HepG2 (cell line): ENCODE measurements around the gene IL10RA. TPM values are rescaled to one million over a fixed set of nuclear protein-coding genes. Genes with fewer than 3 reads are reported as not detected.

Source experiments
- ATAC-seq: fragments of 200-7000 bp; cut with Tn5 transposase; 3 replicates; pipeline ENCODE4 v1.9.1; 2020; ENCODE audit warnings: mild to moderate bottlenecking, moderate library complexity
- BruUV-seq: library from RNA; stranded (reverse); fragments of 400-500 nt; replicated peaks from 2 replicates; lab custom pipeline; 2021; lab: Mats Ljungman, UMichigan
- CTCF ChIA-PET: fragments of 300-600 bp; formaldehyde crosslinking; extraction: SDS; loops from one replicate; lab custom pipeline; 2021; ENCODE audit warnings: low total read pairs, inconsistent platforms, low intra/inter-chr PET ratio; lab: Yijun Ruan, JAX
- POLR2A ChIA-PET: fragments of 350-600 bp; sonication (Branson Sonifier 250); formaldehyde crosslinking; loops from one replicate; lab custom pipeline; 2020; ENCODE audit warnings: antibody characterized with exemption, inconsistent platforms; lab: Yijun Ruan, JAX
- DNase-seq: peaks from one replicate; pipeline ENCODE4 v3.0.0-alpha.2; 2015; ENCODE audit warnings: low spot score
- FAIRE-seq: peaks from 3 replicates; lab custom pipeline; 2011; peaks lifted over from hg19 to GRCh38; lab: Jason Lieb, UNC
- H2AFZ ChIP-seq: one replicate; pipeline ENCODE4 v1.6.1; 2011; ENCODE audit warnings: low read length, inconsistent platforms
- H3K27ac ChIP-seq: fragments of 300-600 bp; 3 replicates; pipeline ENCODE4 v1.8.0; 2011; ENCODE audit warnings: mixed run types, mild to moderate bottlenecking, mixed read lengths, low read length, inconsistent platforms; ENCODE audit not compliant: insufficient read depth; ENCODE audit errors: extremely low read length
- H3K27me3 ChIP-seq, 2 experiments: fragments of 200-600 bp in 1 of 2; 2 replicates in 1 of 2; 3 replicates in 1 of 2; pipeline versions ENCODE4 v1.6.0 to v1.8.0; 2011; ENCODE audit warnings: low read length in 2 of 2, mild to moderate bottlenecking in 2 of 2, moderate library complexity in 2 of 2, inconsistent platforms in 1 of 2; ENCODE audit not compliant: insufficient read depth in 2 of 2, control insufficient read depth in 1 of 2
- H3K36me3 ChIP-seq, 2 experiments: fragments of 200-600 bp in 1 of 2; replicated peaks in 1 of 2; 2 replicates in 1 of 2; 3 replicates in 1 of 2; pipeline versions ENCODE4 v1.5.1 to v1.8.0; 2011; ENCODE audit warnings: low read length in 2 of 2, inconsistent platforms in 1 of 2; ENCODE audit not compliant: insufficient read depth in 2 of 2, control insufficient read depth in 1 of 2
- H3K4me1 ChIP-seq: 2 replicates; pipeline ENCODE4 v1.5.1; 2012; ENCODE audit warnings: low read length, inconsistent platforms; ENCODE audit not compliant: insufficient read depth
- H3K4me2 ChIP-seq: 2 replicates; pipeline ENCODE4 v1.6.0; 2011; ENCODE audit warnings: low read depth, low read length, inconsistent platforms
- H3K4me3 ChIP-seq, 3 experiments: fragments of 200-600 bp in 1 of 3; sonication (generic), shearing (Covaris generic) in 1 of 3; replicated peaks in 1 of 3; 2 replicates each; pipeline ENCODE4 v1.5.1; 2011 to 2016; ENCODE audit warnings: low read length in 3 of 3, inconsistent platforms in 2 of 3, low read depth in 2 of 3, mild to moderate bottlenecking in 2 of 3, control low read depth in 1 of 3, mixed read lengths in 1 of 3; ENCODE audit not compliant: insufficient read depth in 1 of 3
- H3K79me2 ChIP-seq: one replicate; pipeline ENCODE4 v1.6.1; 2011; ENCODE audit warnings: low read length, inconsistent platforms; ENCODE audit not compliant: insufficient read depth
- H3K9ac ChIP-seq: 2 replicates; pipeline ENCODE4 v1.6.0; 2011; ENCODE audit warnings: mild to moderate bottlenecking, low read depth, low read length, inconsistent platforms; ENCODE audit not compliant: insufficient read depth
- H3K9me3 ChIP-seq: 2 replicates; pipeline ENCODE4 v1.5.1; 2012; ENCODE audit warnings: mild to moderate bottlenecking, low read length
- H4K20me1 ChIP-seq: 2 replicates; pipeline ENCODE4 v1.6.0; 2011; ENCODE audit warnings: inconsistent platforms, mild to moderate bottlenecking, low read length, moderate library complexity; ENCODE audit not compliant: insufficient read depth
- CENPT ChIP-seq: sonication (generic); formaldehyde crosslinking; IDR thresholded peaks from 2 replicates; pipeline ENCODE4 v1.8.0; 2022; ENCODE audit warnings: low read depth, mild to moderate bottlenecking, moderate library complexity, missing genetic modification reagents
- CREM ChIP-seq, 2 experiments: sonication (generic) in 1 of 2; formaldehyde crosslinking in 1 of 2; IDR thresholded peaks; 2 replicates each; pipeline versions ENCODE4 v1.4.0 to v1.6.1; 2016 to 2020; ENCODE audit warnings: antibody characterized with exemption in 1 of 2, mild to moderate bottlenecking in 1 of 2, missing genetic modification reagents in 1 of 2
- DNMT1 ChIP-seq: sonication (generic); formaldehyde crosslinking; IDR thresholded peaks from 2 replicates; pipeline ENCODE4 v1.5.1; 2020; ENCODE audit warnings: mild to moderate bottlenecking, missing genetic modification reagents
- HMG20B ChIP-seq: conservative IDR thresholded peaks from 2 replicates; pipeline ENCODE4 v1.6.1; 2016; ENCODE audit warnings: missing genetic modification reagents, missing compliant biosample characterization
- HNF4G ChIP-seq, 2 experiments: sonication (generic) in 1 of 2; formaldehyde crosslinking in 1 of 2; IDR thresholded peaks; 2 replicates each; pipeline versions ENCODE4 v1.4.0 to v1.6.1; 2011 to 2020; ENCODE audit warnings: borderline replicate concordance in 2 of 2, low read depth in 2 of 2, mild to moderate bottlenecking in 2 of 2, low read length in 1 of 2, missing genetic modification reagents in 1 of 2, moderate library complexity in 1 of 2
- KAT2B ChIP-seq: fragments of 150-350 bp; IDR thresholded peaks from 2 replicates; pipeline ENCODE4 v1.6.1; 2014; ENCODE audit warnings: low read depth, low read length, borderline replicate concordance
- MBNL3 ChIP-seq: fragments of 250-450 bp; sonication (Bioruptor Pico); conservative IDR thresholded peaks from 2 replicates; pipeline ENCODE4 v1.8.0; 2022; ENCODE audit warnings: mild to moderate bottlenecking, inconsistent platforms
- PPARG ChIP-seq: conservative IDR thresholded peaks from 2 replicates; pipeline ENCODE4 v1.6.1; 2016; ENCODE audit warnings: missing biosample characterization, missing genetic modification reagents
- YEATS2 ChIP-seq: sonication (generic); formaldehyde crosslinking; IDR thresholded peaks from 2 replicates; pipeline ENCODE4 v1.4.0; 2020; ENCODE audit warnings: missing genetic modification reagents, borderline replicate concordance
- ZNF143 ChIP-seq: sonication (generic); formaldehyde crosslinking; IDR thresholded peaks from 2 replicates; pipeline ENCODE4 v1.4.0; 2020; ENCODE audit warnings: missing genetic modification reagents
- WGBS: methylation state at CpG from one replicate; pipeline ENCODE4 v1.1.6; 2017; ENCODE audit warnings: low lambda C conversion rate; 5-methylcytosine and 5-hydroxymethylcytosine counted together
- in situ Hi-C: cut with HindIII; loops from 2 replicates; pipeline ENCODE4 v1.10.0; 2017; ENCODE audit warnings: low pct_unique_long_range_greater_than_20kb; ENCODE audit not compliant: extremely low pct_ligation_motif_present
- intact Hi-C: fragments of 100-400 bp; cut with micrococcal nuclease; formaldehyde crosslinking; loops from one replicate; pipeline ENCODE4 v1.10.0; 2022; ENCODE audit not compliant: unreplicated experiment
- polyA plus RNA-seq, 8 experiments: library from polyadenylated mRNA; depleted of rRNA in 3 of 8; stranded (reverse) in 7 of 8; unstranded in 1 of 8; fragments of >200 nt; fragmentation: Illumina TruSeq in 4 of 8; extraction: Trizol in 4 of 8; gene quantifications; 2 replicates each; pipeline versions ENCODE4 v1.2.1 to v1.2.3, GENCODE V29; 2011 to 2016; ENCODE audit warnings: low read depth in 4 of 8, missing spikeins in 1 of 8, mixed read lengths in 1 of 8; ENCODE audit not compliant: insufficient read depth in 1 of 8
- total RNA-seq, 5 experiments: library from RNA; depleted of rRNA; stranded (reverse); fragments of >200 nt; fragmentation: Illumina TruSeq; extraction: Trizol; gene quantifications; 2 replicates each; pipeline ENCODE4 v1.2.3, GENCODE V29; 2016; ENCODE audit warnings: low read depth in 1 of 5
- TF ChIP-seq, protein P1 (sequence below): sonication (generic); formaldehyde crosslinking; IDR thresholded peaks from 2 replicates; pipeline ENCODE4 v1.4.0; 2020; ENCODE audit warnings: missing genetic modification reagents; ENCODE audit errors: not compliant biosample characterization

IL10RA gene
- total and polyA plus RNA-seq, 2 of the 13 experiments (the other 11 are each of a cell fraction or from before 2014, with no cell fraction given) = not detected

DNA sequence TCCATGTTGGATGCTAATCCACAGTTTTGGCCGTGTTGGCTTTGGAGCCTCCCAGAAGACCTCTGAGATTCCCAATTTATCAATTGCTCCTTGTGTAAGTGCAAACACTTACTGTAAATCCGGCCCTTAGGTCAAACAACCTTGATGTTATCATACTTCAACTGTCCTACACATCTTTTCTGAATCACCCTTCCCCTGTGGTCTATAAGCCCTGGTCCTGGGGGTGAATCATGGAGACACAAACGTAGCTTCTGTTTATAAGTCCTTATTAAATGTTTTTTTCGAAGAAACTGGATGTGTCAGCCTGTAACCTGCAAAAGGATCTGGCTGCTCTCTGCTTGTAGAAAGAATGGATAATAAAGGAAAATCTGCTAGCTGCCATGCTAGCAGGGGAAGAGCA, 1.7 kb upstream of the IL10RA start:
- DNase-seq (no peak), FAIRE-seq (no peak), ATAC-seq (no peak)
- in situ Hi-C loops = no loop called here
- Histone ChIP-seq H3K27ac (no peak overlapping the region), H3K27me3 (peaks cover 16 to 75% of the 10 kb centered on the region in 2 experiments), H3K79me2 (no peaks in the 10 kb centered on the region), H4K20me1 (no peaks in the 10 kb centered on the region), H3K4me2 (no peak overlapping the region), H3K9me3 (no peaks in the 10 kb centered on the region), H3K4me3 (no peak overlapping the region), H3K36me3 (no peaks in the 10 kb centered on the region), H3K4me1 (peaks cover 17% of the 10 kb centered on the region), H3K9ac (no peak overlapping the region), H2AFZ (no peak overlapping the region)
- ChIA-PET POLR2A (no interaction called here), CTCF (no interaction called here)
- no TSS peak for BruUV-seq
- 5% methylated on average over 4 of the region's 4 CpGs for WGBS
- no peak for TF ChIP-seq HNF4G (IDR thresholded peaks at IDR 0.05; ENCODE audit: borderline replicate concordance, low read depth, low read length)
- TF ChIP-seq HNF4G (CRISPR knock-in tag; IDR thresholded peaks at IDR 0.05; ENCODE audit: borderline replicate concordance, low read depth) = no peak
- TF ChIP-seq KAT2B = no peak
- TF ChIP-seq CENPT (CRISPR knock-in tag) = no peak
- TF ChIP-seq HMG20B (CRISPR knock-in tag) = no peak
- no peak for TF ChIP-seq CREM (IDR thresholded peaks at IDR 0.05)
- no peak for TF ChIP-seq CREM (CRISPR knock-in tag; IDR thresholded peaks at IDR 0.05)
- TF ChIP-seq, protein P1, sequence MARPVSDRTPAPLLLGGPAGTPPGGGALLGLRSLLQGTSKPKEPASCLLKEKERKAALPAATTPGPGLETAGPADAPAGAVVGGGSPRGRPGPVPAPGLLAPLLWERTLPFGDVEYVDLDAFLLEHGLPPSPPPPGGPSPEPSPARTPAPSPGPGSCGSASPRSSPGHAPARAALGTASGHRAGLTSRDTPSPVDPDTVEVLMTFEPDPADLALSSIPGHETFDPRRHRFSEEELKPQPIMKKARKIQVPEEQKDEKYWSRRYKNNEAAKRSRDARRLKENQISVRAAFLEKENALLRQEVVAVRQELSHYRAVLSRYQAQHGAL (CRISPR knock-in tag) = no peak
- TF ChIP-seq ZNF143 (CRISPR knock-in tag) = no peak
- TF ChIP-seq MBNL3 (CRISPR knock-in tag) = no peak
- TF ChIP-seq DNMT1 = no peak
- TF ChIP-seq PPARG (CRISPR knock-in tag) = no peak
- no peak for TF ChIP-seq YEATS2 (CRISPR knock-in tag)
- intact Hi-C loops = no loop called here
